Adrenal gland (tissue), 19 donors: ENCODE measurements around the gene SCAPER. TPM values are rescaled to one million over a fixed set of nuclear protein-coding genes. Genes with fewer than 3 reads are reported as not detected.

ENCODE experiments used
- DNase-seq, 7 donors: peaks; one replicate each; pipeline ENCODE4 v3.0.0-alpha.2; 2019 to 2020
- H3K27ac ChIP-seq, 5 donors: fragments of 200-600 bp; sonication (generic) in 4 of 5; 1 replicate in 3 of 5; 2 replicates in 2 of 5; pipeline versions ENCODE4 v1.5.1 to v1.8.0; 2016 to 2020; ENCODE audit warnings: mild to moderate bottlenecking in 1 of 5
- H3K27me3 ChIP-seq: fragments of 200-600 bp; 2 replicates; pipeline ENCODE4 v1.8.0; 2021
- H3K36me3 ChIP-seq, 2 donors: fragments of 200-600 bp; replicated peaks in 1 of 2; 1 replicate in 1 of 2; 2 replicates in 1 of 2; pipeline versions ENCODE4 v1.5.1 to v1.8.0; 2018 to 2022
- H3K4me1 ChIP-seq, 2 donors: fragments of 200-600 bp; replicated peaks in 1 of 2; 1 replicate in 1 of 2; 2 replicates in 1 of 2; pipeline versions ENCODE4 v1.5.1 to v1.8.0; 2018 to 2021
- H3K4me3 ChIP-seq, 4 donors: fragments of 200-600 bp; sonication (generic) in 3 of 4; one replicate each; pipeline ENCODE4 v1.5.1; 2016 to 2018
- H3K9me3 ChIP-seq, 3 donors: fragments of 200-600 bp; sonication (generic) in 1 of 3; replicated peaks in 1 of 3; 1 replicate in 2 of 3; 2 replicates in 1 of 3; pipeline versions ENCODE4 v1.5.1 to v1.8.0; 2016 to 2021
- POLR2A ChIP-seq, 2 donors: fragments of 450-650 bp; IDR thresholded peaks; one replicate each; pipeline ENCODE4 v1.6.1; 2017; ENCODE audit warnings: antibody characterized with exemption in 2 of 2, mild to moderate bottlenecking in 2 of 2, moderate library complexity in 1 of 2
- WGBS, 4 donors: extraction: QIAGEN DNeasy Blood & Tissue Kit in 2 of 4; methylation state at CpG; one replicate each; pipeline versions ENCODE4 v1.1.5 to v1.1.7; 2013 to 2017; 5-methylcytosine and 5-hydroxymethylcytosine counted together
- intact Hi-C, 2 donors: fragments of 100-400 bp; cut with DNase I; formaldehyde crosslinking; loops; one replicate each; pipeline versions ENCODE4 v1.14.1 to v1.15.0; 2022 to 2023
- long read RNA-seq, 10 donors: library from polyadenylated mRNA in 3 of 10; unstranded in 2 of 10; stranded (forward) in 1 of 10; transcript quantifications; one replicate each; pipeline ENCODE4 v2.0.0 and lab custom pipeline, GENCODE V29; 2021 to 2026
- polyA plus RNA-seq, 3 donors: library from polyadenylated mRNA; stranded (reverse); fragments of 200-250 nt in 2 of 3; fragments of 350-450 nt in 1 of 3; fragmentation: Illumina TruSeq in 1 of 3; extraction: RNeasy Lipid Tissue Mini Kit (QIAGEN cat#74804) in 1 of 3; gene quantifications; one replicate each; pipeline ENCODE4 v1.2.3, GENCODE V29; 2013 to 2014
- total RNA-seq, 9 donors: library from RNA; depleted of rRNA in 4 of 9; stranded (reverse); fragments of >200 nt in 4 of 9; fragments of 120-200 nt in 1 of 9; fragmentation: NEBNext Ultra II Directional in 1 of 9; extraction: Animal tissue kit (Norgen Biotek cat#: 25700) in 1 of 9; gene quantifications; one replicate each; pipeline versions ENCODE4 v1.1.0 to v1.2.4, GENCODE V29; 2013 to 2023
- TF ChIP-seq, protein P1 (sequence below), 6 experiments: fragments of 450-650 bp in 4 of 6; fragments of 200-600 bp in 2 of 6; sonication (generic) in 1 of 6; IDR thresholded peaks; 1 replicate in 5 of 6; 2 replicates in 1 of 6; pipeline versions ENCODE4 v1.5.1 to v1.8.0; 2016 to 2021; ENCODE audit warnings: antibody characterized with exemption in 6 of 6, mild to moderate bottlenecking in 2 of 6, moderate library complexity in 1 of 6
- donor health status: healthy with polysubstance abuse.
- donor health status: Bipolar disorder and iron deficiency.
- donor health status: DM: yes; HTN: yes; CAD: no.
- donor health status: DM: no; HTN: no; CAD: no.
- donor health status: DM: no; HTN: no; CAD: no.
- donor health status: DM: yes; HTN: yes; CAD: no.

Gene SCAPER, protein sequence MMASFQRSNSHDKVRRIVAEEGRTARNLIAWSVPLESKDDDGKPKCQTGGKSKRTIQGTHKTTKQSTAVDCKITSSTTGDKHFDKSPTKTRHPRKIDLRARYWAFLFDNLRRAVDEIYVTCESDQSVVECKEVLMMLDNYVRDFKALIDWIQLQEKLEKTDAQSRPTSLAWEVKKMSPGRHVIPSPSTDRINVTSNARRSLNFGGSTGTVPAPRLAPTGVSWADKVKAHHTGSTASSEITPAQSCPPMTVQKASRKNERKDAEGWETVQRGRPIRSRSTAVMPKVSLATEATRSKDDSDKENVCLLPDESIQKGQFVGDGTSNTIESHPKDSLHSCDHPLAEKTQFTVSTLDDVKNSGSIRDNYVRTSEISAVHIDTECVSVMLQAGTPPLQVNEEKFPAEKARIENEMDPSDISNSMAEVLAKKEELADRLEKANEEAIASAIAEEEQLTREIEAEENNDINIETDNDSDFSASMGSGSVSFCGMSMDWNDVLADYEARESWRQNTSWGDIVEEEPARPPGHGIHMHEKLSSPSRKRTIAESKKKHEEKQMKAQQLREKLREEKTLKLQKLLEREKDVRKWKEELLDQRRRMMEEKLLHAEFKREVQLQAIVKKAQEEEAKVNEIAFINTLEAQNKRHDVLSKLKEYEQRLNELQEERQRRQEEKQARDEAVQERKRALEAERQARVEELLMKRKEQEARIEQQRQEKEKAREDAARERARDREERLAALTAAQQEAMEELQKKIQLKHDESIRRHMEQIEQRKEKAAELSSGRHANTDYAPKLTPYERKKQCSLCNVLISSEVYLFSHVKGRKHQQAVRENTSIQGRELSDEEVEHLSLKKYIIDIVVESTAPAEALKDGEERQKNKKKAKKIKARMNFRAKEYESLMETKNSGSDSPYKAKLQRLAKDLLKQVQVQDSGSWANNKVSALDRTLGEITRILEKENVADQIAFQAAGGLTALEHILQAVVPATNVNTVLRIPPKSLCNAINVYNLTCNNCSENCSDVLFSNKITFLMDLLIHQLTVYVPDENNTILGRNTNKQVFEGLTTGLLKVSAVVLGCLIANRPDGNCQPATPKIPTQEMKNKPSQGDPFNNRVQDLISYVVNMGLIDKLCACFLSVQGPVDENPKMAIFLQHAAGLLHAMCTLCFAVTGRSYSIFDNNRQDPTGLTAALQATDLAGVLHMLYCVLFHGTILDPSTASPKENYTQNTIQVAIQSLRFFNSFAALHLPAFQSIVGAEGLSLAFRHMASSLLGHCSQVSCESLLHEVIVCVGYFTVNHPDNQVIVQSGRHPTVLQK (N-terminal part only)
- total RNA-seq (10 to 100 TPM; 15.7 to 95.3 (median 26.6) TPM), polyA plus RNA-seq (10 to 100 TPM in 1 of 3 donors, 1 to 10 TPM in 2; 3.9 to 15.9 (median 5.1) TPM)
- long read RNA-seq, donor 1: 0 reads
- long read RNA-seq, donor 2, partial matches to known transcripts: 0 of 1 reads
- long read RNA-seq, donor 2, other reads (novel, unspliced or antisense): 0 of 1 reads
- long read RNA-seq, donor 3: 0 reads
- long read RNA-seq, donor 4, partial matches to known transcripts: 3 of 7 reads
- long read RNA-seq, donor 4, other reads (novel, unspliced or antisense): 4 of 7 reads
- long read RNA-seq, donor 5, full-length matches to known transcripts: 8 of 27 reads
- long read RNA-seq, donor 5, partial matches to known transcripts: 7 of 27 reads
- long read RNA-seq, donor 5, other reads (novel, unspliced or antisense): 12 of 27 reads
- long read RNA-seq, donor 6, partial matches to known transcripts: 7 of 10 reads
- long read RNA-seq, donor 6, other reads (novel, unspliced or antisense): 3 of 10 reads
- long read RNA-seq, donor 7: 0 reads
- long read RNA-seq, donor 8: 0 reads
- long read RNA-seq, donor 9: 0 reads
- long read RNA-seq, donor 10: 0 reads

DNA sequence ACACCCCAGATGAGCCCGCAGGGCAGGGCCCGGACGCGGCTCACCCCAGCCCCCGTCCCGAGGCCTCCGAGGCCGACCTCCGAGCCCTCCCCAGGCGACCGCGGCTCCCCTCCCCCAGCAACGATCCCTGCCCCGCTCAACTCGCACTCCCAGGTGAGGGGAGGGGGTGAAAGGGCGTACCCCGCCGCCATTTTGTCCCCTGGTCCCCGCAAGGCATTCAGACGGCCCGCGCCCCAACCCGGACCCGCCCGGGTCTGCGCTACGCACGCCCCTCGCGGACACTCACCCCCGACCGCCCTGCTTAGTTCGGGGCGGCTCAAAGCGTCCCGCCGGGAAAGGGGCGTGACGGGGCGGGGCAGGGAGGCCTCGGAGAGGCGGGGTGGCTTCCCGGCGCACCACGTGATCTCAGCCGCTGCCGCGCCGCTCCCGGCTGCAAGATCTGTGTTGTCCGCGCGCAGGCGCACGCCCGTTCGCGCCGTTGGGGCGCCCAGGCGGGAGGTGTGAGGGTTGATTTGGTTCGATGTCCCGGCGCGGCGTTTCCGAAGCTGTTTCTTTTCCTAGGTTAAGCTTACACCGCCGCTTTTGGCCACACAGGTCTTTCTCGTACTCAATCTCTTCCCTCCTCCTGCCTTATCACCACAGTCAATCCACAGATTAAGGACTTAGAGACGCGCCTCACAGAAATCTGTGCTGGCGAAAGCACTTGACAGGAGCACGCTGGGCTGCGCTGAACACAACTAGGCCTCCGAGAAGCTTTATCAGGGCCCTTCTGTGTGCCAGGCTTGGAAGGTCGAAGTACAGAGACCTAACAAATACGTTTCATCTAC, at the start of gene SCAPER:
TSS of gene SCAPER (minus strand) at position 328 of the 827 bp plus-strand sequence. CDS start 21,523 bp downstream, outside the sequence.
- Histone ChIP-seq H3K9me3 (no peaks in the 10 kb centered on the region), H3K27ac (peak within 1 kb of the TSS; percentile 63 to 93 (median 92)), H3K4me3 (peak within 1 kb of the TSS; percentile 71 to 91 (median 87)), H3K36me3 (no peaks in the 10 kb centered on the region), H3K4me1 (peaks cover 14 to 32% of the 10 kb centered on the region in 2 donors), H3K27me3 (no peaks in the 10 kb centered on the region)
- peak; percentile 91 to 95 (median 94) for DNase-seq
- TF ChIP-seq, protein P1, sequence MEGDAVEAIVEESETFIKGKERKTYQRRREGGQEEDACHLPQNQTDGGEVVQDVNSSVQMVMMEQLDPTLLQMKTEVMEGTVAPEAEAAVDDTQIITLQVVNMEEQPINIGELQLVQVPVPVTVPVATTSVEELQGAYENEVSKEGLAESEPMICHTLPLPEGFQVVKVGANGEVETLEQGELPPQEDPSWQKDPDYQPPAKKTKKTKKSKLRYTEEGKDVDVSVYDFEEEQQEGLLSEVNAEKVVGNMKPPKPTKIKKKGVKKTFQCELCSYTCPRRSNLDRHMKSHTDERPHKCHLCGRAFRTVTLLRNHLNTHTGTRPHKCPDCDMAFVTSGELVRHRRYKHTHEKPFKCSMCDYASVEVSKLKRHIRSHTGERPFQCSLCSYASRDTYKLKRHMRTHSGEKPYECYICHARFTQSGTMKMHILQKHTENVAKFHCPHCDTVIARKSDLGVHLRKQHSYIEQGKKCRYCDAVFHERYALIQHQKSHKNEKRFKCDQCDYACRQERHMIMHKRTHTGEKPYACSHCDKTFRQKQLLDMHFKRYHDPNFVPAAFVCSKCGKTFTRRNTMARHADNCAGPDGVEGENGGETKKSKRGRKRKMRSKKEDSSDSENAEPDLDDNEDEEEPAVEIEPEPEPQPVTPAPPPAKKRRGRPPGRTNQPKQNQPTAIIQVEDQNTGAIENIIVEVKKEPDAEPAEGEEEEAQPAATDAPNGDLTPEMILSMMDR (IDR thresholded peaks at IDR 0.05): peak in 2 of 6 experiments; percentile 9 to 27
- peak; percentile 47 to 81 for TF ChIP-seq POLR2A (IDR thresholded peaks at IDR 0.05)
- 0 to 4% (median 0%) methylated on average over 14 to 78 of the region's 78 CpGs for WGBS, 4 donors
- intact Hi-C loops: no loop called here

DNA sequence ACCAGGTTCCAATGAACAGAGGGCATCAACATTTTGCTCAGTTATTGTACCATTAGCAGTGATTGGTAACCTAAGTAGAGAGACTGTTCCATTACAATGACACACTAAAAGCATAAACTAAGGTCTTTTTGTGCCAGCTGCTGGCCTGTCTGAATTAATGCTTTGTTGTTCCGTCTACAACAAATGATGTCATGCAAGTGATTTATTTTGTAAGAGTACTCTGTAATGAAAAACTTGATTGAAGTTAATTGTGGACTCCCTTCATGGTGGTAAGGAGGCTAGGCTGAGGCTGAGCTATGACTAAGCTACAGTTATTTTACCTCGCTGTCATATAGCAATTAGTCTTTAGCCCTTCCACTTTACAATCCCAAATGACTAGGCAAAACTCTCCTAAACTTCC, 49.6 kb upstream of the SCAPER start:
- intact Hi-C loops: no loop called here
- TF ChIP-seq POLR2A (IDR thresholded peaks at IDR 0.05): no peak
- TF ChIP-seq, protein P1 (IDR thresholded peaks at IDR 0.05): no peak
- Histone ChIP-seq H3K4me1 (peaks cover 0 to 7% of the 10 kb centered on the region in 2 donors), H3K4me3 (no peak overlapping the region), H3K27ac (no peak overlapping the region), H3K9me3 (no peaks in the 10 kb centered on the region), H3K27me3 (no peaks in the 10 kb centered on the region), H3K36me3 (no peaks in the 10 kb centered on the region)
- DNase-seq: no peak
- 54 to 64% (median 58%) methylated on average over 2 of the region's 2 CpGs for WGBS, 4 donors

DNA sequence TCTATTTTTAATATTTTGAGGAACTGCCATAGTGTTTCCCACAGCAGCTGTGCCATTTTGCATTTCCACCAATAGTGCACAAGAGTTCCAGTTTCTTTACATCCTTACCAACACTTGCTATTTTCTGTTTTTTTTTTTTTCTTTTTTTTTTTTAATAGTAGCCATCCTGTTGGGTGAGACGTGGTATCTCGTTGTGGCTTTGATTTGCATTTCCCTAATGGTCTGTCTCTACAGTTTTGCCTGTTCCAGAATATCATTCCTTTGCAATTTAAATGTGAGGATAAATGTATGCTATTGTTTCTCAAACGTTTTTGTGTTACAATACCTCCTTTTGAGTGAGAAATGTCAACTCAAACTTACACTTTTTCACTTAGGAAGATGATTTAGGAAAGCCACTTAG, 48.8 kb upstream of the SCAPER start:
- Histone ChIP-seq H3K27me3 (no peaks in the 10 kb centered on the region), H3K4me3 (no peak overlapping the region), H3K27ac (no peak overlapping the region), H3K4me1 (peaks cover 0 to 7% of the 10 kb centered on the region in 2 donors), H3K9me3 (no peaks in the 10 kb centered on the region), H3K36me3 (peaks cover 0 to 6% of the 10 kb centered on the region in 2 donors)
- WGBS, 4 donors: 58 to 63% (median 62%) methylated on average over 3 of the region's 3 CpGs
- DNase-seq: no peak
- intact Hi-C loops: no loop called here
- TF ChIP-seq, protein P1 (IDR thresholded peaks at IDR 0.05): no peak
- TF ChIP-seq POLR2A (IDR thresholded peaks at IDR 0.05): no peak
